Peyer's patch (tissue), 4 donors: ENCODE measurements around the gene MAGI2. TPM values are rescaled to one million over a fixed set of nuclear protein-coding genes. Genes with fewer than 3 reads are reported as not detected.

Source experiments
- DNase-seq, 3 donors: peaks; one replicate each; pipeline ENCODE4 v3.0.0-alpha.2; 2017 to 2019
- H3K27ac ChIP-seq, 4 donors: fragments of 200-600 bp; sonication (generic); one replicate each; pipeline ENCODE4 v1.5.1; 2016 to 2019
- H3K27me3 ChIP-seq, 2 donors: fragments of 200-600 bp; sonication (generic); one replicate each; pipeline ENCODE4 v1.5.1; 2019
- H3K36me3 ChIP-seq, 3 donors: fragments of 200-600 bp; sonication (generic); one replicate each; pipeline ENCODE4 v1.5.1; 2016 to 2019
- H3K4me1 ChIP-seq, 4 donors: fragments of 200-600 bp; sonication (generic); one replicate each; pipeline ENCODE4 v1.5.1; 2016 to 2019
- H3K4me3 ChIP-seq, 4 donors: fragments of 200-600 bp; sonication (generic); 1 replicate in 3 of 4; 2 replicates in 1 of 4; pipeline ENCODE4 v1.5.1; 2016 to 2019; ENCODE audit warnings: mild to moderate bottlenecking in 1 of 4
- H3K9me3 ChIP-seq, 4 donors: fragments of 200-600 bp; sonication (generic); one replicate each; pipeline ENCODE4 v1.5.1; 2016 to 2019; ENCODE audit warnings: mild to moderate bottlenecking in 1 of 4
- POLR2A ChIP-seq, 2 donors: fragments of 450-650 bp; IDR thresholded peaks; one replicate each; pipeline ENCODE4 v1.5.1; 2017; ENCODE audit warnings: antibody characterized with exemption in 2 of 2, mild to moderate bottlenecking in 2 of 2, moderate library complexity in 2 of 2
- total RNA-seq, 4 donors: library from RNA; depleted of rRNA; stranded (reverse); fragments of >200 nt; gene quantifications; one replicate each; pipeline ENCODE4 v1.1.0, GENCODE V29; 2016
- TF ChIP-seq, protein P1 (sequence below), 6 experiments: fragments of 450-650 bp in 4 of 6; fragments of 200-600 bp in 2 of 6; sonication (generic) in 1 of 6; IDR thresholded peaks; one replicate each; pipeline ENCODE4 v1.5.1; 2017 to 2019; ENCODE audit warnings: antibody characterized with exemption in 6 of 6, mild to moderate bottlenecking in 3 of 6, moderate library complexity in 1 of 6

MAGI2 gene
- total RNA-seq, 4 donors from 2014 or later = 1.6 to 12.4 (median 2.8) TPM

DNA sequence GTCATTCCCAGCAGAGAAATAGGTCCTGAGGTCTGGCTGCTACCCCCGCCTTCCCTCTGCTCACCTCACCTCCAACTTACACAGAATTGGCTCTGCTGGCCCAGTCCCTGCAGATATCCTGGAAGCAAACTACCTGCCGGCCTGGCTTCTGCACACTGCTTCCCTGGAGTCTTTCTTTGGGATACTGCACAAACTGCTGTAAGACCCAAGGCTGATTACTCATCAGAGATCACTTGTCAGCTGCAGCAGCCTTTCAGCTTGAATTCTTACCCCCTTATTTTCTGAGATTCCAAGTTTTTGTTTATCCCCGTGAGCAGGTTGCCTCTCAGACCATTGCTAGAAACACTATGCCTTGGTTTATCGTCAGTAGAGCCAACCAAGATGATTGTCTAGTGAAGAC lies 1228.5 kb downstream of the MAGI2 start:
- no peaks in the 10 kb centered on the region for H3K27me3 ChIP-seq
- no peaks in the 10 kb centered on the region for H3K9me3 ChIP-seq
- no peak overlapping the region for H3K4me3 ChIP-seq
- no peak for DNase-seq
- H3K4me1 ChIP-seq = no peaks in the 10 kb centered on the region
- no peak overlapping the region for H3K27ac ChIP-seq
- H3K36me3 ChIP-seq = no peaks in the 10 kb centered on the region
- TF ChIP-seq, protein P1, sequence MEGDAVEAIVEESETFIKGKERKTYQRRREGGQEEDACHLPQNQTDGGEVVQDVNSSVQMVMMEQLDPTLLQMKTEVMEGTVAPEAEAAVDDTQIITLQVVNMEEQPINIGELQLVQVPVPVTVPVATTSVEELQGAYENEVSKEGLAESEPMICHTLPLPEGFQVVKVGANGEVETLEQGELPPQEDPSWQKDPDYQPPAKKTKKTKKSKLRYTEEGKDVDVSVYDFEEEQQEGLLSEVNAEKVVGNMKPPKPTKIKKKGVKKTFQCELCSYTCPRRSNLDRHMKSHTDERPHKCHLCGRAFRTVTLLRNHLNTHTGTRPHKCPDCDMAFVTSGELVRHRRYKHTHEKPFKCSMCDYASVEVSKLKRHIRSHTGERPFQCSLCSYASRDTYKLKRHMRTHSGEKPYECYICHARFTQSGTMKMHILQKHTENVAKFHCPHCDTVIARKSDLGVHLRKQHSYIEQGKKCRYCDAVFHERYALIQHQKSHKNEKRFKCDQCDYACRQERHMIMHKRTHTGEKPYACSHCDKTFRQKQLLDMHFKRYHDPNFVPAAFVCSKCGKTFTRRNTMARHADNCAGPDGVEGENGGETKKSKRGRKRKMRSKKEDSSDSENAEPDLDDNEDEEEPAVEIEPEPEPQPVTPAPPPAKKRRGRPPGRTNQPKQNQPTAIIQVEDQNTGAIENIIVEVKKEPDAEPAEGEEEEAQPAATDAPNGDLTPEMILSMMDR (IDR thresholded peaks at IDR 0.05) = no peak
- no peak for TF ChIP-seq POLR2A (IDR thresholded peaks at IDR 0.05)

DNA sequence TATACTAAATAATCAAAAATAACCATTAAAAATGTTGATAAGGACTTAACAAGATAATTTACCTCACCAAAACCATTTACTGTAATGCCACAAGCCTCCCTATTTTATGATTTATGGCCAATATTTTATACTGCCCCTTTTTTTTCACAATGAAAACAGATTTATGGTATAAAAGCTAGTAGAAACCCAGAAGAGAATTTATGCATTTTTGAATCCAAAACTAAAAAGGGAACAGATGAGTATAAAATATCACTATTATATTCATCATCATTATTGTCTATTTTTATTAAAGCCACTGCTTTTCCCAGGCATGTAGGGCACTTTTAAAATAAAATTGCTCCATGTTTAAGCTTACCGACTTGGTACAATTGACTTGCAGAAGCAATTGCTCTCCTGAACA lies 1229.9 kb downstream of the MAGI2 start:
- H3K27me3 ChIP-seq = no peaks in the 10 kb centered on the region
- H3K27ac ChIP-seq = no peak overlapping the region
- no peaks in the 10 kb centered on the region for H3K36me3 ChIP-seq
- H3K4me3 ChIP-seq = no peak overlapping the region
- no peaks in the 10 kb centered on the region for H3K9me3 ChIP-seq
- H3K4me1 ChIP-seq = no peaks in the 10 kb centered on the region
- DNase-seq = no peak
- TF ChIP-seq, protein P1 (IDR thresholded peaks at IDR 0.05) = no peak
- TF ChIP-seq POLR2A (IDR thresholded peaks at IDR 0.05) = no peak

DNA sequence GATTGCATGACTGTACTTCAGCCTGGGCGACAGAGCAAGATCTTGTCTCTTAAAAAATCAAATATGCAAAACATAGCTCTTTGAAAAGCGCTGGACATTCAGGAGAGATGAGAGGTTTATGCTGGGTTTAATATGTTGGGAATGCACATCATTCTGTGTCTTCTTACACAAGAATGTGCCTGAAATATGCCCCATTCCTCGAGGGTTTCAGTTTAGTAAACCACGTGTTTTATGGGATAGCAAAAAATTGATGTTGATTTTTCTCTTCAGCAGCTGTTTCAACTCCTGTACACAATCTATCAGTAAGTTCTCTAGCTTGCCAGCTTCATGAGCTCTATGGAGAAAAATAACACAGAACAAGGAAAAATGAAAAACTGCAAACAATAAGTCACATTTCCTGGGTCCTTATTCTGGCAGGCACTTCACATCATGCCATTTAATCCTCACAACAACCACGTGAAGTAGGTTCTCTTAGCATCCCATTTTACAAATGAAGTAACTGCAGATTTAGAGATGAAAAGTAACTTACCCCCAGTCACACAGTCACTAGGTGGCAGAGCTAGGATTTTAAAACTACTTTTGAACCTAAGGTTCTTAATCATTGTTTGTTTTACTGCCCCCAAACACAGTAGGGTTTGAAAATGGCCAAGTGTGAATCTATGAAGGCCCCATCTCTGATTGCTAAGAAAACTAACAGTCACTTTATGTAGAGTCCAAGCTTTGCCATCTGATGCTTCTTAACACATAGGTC lies 1231.3 kb downstream of the MAGI2 start:
- TF ChIP-seq, protein P1 (IDR thresholded peaks at IDR 0.05) = no peak
- TF ChIP-seq POLR2A (IDR thresholded peaks at IDR 0.05) = no peak
- H3K4me1 ChIP-seq = no peaks in the 10 kb centered on the region

DNA sequence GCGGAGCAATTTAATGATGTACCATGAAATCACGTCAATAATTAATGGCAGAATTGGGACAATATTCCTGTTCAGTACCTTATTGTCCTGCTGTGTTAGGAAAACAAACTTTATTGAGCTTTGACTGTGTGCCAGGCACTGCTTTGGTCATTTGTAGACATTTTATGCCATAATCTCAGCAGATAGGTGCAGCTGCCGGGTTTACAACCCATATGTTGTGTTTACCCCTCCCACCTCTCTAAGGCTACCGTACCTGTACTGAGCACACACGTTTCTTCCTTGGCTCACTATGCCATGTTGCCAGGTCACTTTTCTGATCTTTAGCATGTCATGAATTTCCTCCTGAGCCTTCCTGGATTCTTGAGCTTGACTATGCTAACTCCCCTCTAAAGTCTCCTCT lies 1232.7 kb downstream of the MAGI2 start:
- H3K27me3 ChIP-seq = no peaks in the 10 kb centered on the region
- no peak overlapping the region for H3K4me3 ChIP-seq
- H3K27ac ChIP-seq = no peak overlapping the region
- TF ChIP-seq, protein P1 (IDR thresholded peaks at IDR 0.05) = no peak
- TF ChIP-seq POLR2A (IDR thresholded peaks at IDR 0.05) = no peak
- H3K36me3 ChIP-seq = no peaks in the 10 kb centered on the region
- no peak for DNase-seq
- no peaks in the 10 kb centered on the region for H3K9me3 ChIP-seq
- H3K4me1 ChIP-seq = no peaks in the 10 kb centered on the region

More for the DNA sequence above, 1231.3 kb downstream of the MAGI2 start:
- DNase-seq = no peak
- H3K9me3 ChIP-seq = no peaks in the 10 kb centered on the region
- no peak overlapping the region for H3K27ac ChIP-seq
- H3K27me3 ChIP-seq = no peaks in the 10 kb centered on the region
- no peak overlapping the region for H3K4me3 ChIP-seq
- H3K36me3 ChIP-seq = no peaks in the 10 kb centered on the region

DNA sequence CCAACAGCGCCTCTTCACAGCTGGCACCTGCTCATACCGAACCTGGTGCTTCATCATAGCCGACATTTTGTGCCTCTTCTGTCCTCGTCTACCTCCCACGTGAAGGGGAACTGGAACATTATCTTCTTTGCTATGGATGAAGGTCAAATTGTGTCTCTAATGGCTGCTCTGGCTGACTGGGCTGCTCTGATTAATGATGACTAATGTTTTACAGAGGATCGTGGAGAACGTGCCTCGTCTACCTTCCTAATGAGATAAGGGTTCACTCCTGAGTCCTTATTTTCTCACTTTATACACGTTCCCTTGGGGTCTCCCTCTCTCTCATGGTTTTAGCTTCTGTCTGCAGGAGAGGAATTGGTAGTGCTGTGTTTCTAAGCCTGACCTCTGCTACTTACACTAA lies 1234.6 kb downstream of the MAGI2 start:
- H3K9me3 ChIP-seq = no peaks in the 10 kb centered on the region
- TF ChIP-seq POLR2A (IDR thresholded peaks at IDR 0.05) = no peak
- TF ChIP-seq, protein P1 (IDR thresholded peaks at IDR 0.05) = no peak
- H3K27ac ChIP-seq = no peak overlapping the region
- H3K4me3 ChIP-seq = no peak overlapping the region
- H3K27me3 ChIP-seq = no peaks in the 10 kb centered on the region
- H3K4me1 ChIP-seq = no peaks in the 10 kb centered on the region
- no peak for DNase-seq
- no peaks in the 10 kb centered on the region for H3K36me3 ChIP-seq
